Uterus (tissue), 4 donors: ENCODE data around the gene DENND1A. TPM values are rescaled to one million over a fixed set of nuclear protein-coding genes. Genes with fewer than 3 reads are reported as not detected.
A peak's percentile ranks its signal among the peaks of the same experiment; 100 is the strongest.

ENCODE experiments used
- DNase-seq, 2 donors: peaks; one replicate each; pipeline ENCODE4 v3.0.0-alpha.2; 2019 to 2020
- H3K27ac ChIP-seq, 2 donors: fragments of 200-600 bp; sonication (generic); 1 replicate in 1 of 2; 2 replicates in 1 of 2; pipeline ENCODE4 v1.5.1; 2016 to 2018
- H3K27me3 ChIP-seq, 2 donors: fragments of 200-600 bp; sonication (generic); one replicate each; pipeline ENCODE4 v1.5.1; 2018 to 2019; ENCODE audit warnings: control low read depth in 1 of 2
- H3K36me3 ChIP-seq, 2 donors: fragments of 200-600 bp; sonication (generic); one replicate each; pipeline ENCODE4 v1.5.1; 2019; ENCODE audit warnings: control low read depth in 1 of 2
- H3K4me1 ChIP-seq, 2 donors: fragments of 200-600 bp; sonication (generic); one replicate each; pipeline ENCODE4 v1.5.1; 2018 to 2019; ENCODE audit warnings: control low read depth in 1 of 2
- H3K4me3 ChIP-seq, 2 donors: fragments of 200-600 bp; sonication (generic); 1 replicate in 1 of 2; 2 replicates in 1 of 2; pipeline ENCODE4 v1.5.1; 2018 to 2019; ENCODE audit warnings: mild to moderate bottlenecking in 1 of 2
- H3K9me3 ChIP-seq, 2 donors: fragments of 200-600 bp; sonication (generic); one replicate each; pipeline ENCODE4 v1.5.1; 2019; ENCODE audit warnings: control low read depth in 1 of 2
- POLR2A ChIP-seq, 2 donors: fragments of 450-650 bp; IDR thresholded peaks; one replicate each; pipeline ENCODE4 v1.6.1; 2016; ENCODE audit warnings: antibody characterized with exemption in 2 of 2, mild to moderate bottlenecking in 1 of 2, moderate library complexity in 1 of 2
- intact Hi-C: fragments of 100-400 bp; cut with DNase I; formaldehyde crosslinking; loops from one replicate; pipeline ENCODE4 v1.15.1; 2023; ENCODE audit warnings: low total_unique reads
- total RNA-seq, 4 donors: library from RNA; depleted of rRNA in 3 of 4; stranded (reverse); fragments of >200 nt in 3 of 4; gene quantifications; one replicate each; pipeline versions ENCODE4 v1.1.0 to v1.2.4, GENCODE V29; 2014 to 2023
- TF ChIP-seq, protein P1 (sequence below), 4 experiments: fragments of 200-600 bp in 2 of 4; fragments of 450-650 bp in 2 of 4; sonication (generic) in 2 of 4; IDR thresholded peaks; one replicate each; pipeline ENCODE4 v1.5.1; 2016 to 2019; ENCODE audit warnings: antibody characterized with exemption in 4 of 4, mild to moderate bottlenecking in 2 of 4, moderate library complexity in 1 of 4
- donor health status: DM: yes; HTN: yes; CAD: no.

The DENND1A gene
- total RNA-seq, 4 donors from 2014 or later: 10.8 to 34.5 (median 22.6) TPM

DNA sequence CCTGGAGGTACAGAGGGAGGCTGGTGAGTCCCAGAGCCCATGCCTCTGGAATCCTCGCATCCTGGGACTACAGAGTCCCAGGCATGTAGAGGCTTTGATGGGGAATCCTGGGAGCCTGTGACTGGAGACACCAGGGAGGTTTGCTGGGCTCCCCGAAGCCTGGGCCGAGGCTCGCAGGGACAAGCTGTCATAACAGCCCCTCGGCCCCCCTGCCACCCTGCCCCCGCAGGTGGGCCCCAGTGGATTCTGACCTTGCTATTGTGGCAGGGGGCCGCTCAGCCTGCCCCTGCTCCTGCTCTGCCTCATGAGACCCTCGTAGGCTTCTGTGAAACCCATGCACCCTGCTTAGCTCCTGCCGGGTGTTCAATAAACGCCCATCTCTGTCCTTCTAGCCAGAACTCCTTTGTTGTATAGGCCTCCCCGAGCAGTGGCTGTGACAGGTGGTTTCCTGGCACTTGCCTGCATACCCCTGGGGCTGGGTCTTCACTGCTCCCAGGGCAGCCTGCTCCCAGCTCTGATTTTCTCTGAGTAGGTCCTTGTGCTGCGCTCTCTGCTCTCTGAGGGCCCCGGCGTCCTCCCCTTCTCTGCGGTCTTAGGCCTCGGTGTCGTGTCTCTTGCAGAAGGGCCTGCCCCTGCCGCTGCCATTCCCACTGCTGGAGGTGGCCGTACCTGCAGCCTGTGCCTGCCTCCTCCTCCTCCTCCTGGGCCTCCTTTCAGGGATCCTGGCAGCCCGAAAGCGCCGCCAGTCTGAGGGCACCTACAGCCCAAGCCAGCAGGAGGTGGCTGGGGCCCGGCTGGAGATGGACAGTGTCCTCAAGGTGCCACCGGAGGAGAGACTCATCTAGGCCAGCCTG lies 553.5 kb downstream of the DENND1A start:
- H3K27ac ChIP-seq: peak overlapping the region; percentile 33 to 86
- H3K4me1 ChIP-seq: peaks cover 0 to 10% of the 10 kb centered on the region in 2 donors
- no peak overlapping the region for H3K4me3 ChIP-seq
- no peak for TF ChIP-seq POLR2A (IDR thresholded peaks at IDR 0.05)
- TF ChIP-seq, protein P1, sequence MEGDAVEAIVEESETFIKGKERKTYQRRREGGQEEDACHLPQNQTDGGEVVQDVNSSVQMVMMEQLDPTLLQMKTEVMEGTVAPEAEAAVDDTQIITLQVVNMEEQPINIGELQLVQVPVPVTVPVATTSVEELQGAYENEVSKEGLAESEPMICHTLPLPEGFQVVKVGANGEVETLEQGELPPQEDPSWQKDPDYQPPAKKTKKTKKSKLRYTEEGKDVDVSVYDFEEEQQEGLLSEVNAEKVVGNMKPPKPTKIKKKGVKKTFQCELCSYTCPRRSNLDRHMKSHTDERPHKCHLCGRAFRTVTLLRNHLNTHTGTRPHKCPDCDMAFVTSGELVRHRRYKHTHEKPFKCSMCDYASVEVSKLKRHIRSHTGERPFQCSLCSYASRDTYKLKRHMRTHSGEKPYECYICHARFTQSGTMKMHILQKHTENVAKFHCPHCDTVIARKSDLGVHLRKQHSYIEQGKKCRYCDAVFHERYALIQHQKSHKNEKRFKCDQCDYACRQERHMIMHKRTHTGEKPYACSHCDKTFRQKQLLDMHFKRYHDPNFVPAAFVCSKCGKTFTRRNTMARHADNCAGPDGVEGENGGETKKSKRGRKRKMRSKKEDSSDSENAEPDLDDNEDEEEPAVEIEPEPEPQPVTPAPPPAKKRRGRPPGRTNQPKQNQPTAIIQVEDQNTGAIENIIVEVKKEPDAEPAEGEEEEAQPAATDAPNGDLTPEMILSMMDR (IDR thresholded peaks at IDR 0.05): no peak
- H3K36me3 ChIP-seq: no peaks in the 10 kb centered on the region
- no peak for DNase-seq
- intact Hi-C loops: no loop called here
- no peaks in the 10 kb centered on the region for H3K9me3 ChIP-seq
- no peaks in the 10 kb centered on the region for H3K27me3 ChIP-seq

GRCh38 chr9:123375469-123376132 lies 554.3 kb downstream of the DENND1A start:
- H3K4me3 ChIP-seq: no peak overlapping the region
- H3K27ac ChIP-seq: peak overlapping the region; percentile 33 to 86

GRCh38 chr9:123373946-123374345 lies 556.0 kb downstream of the DENND1A start:
- no peak overlapping the region for H3K4me3 ChIP-seq
- no peaks in the 10 kb centered on the region for H3K27me3 ChIP-seq
- peak in 1 of 2 donors; percentile 62 for DNase-seq
- H3K27ac ChIP-seq: peak overlapping the region; percentile 18 to 86
- intact Hi-C loops: no loop called here
- no peaks in the 10 kb centered on the region for H3K36me3 ChIP-seq
- TF ChIP-seq, protein P1 (IDR thresholded peaks at IDR 0.05): no peak
- no peak for TF ChIP-seq POLR2A (IDR thresholded peaks at IDR 0.05)
- H3K9me3 ChIP-seq: no peaks in the 10 kb centered on the region
- H3K4me1 ChIP-seq: peaks cover 0 to 10% of the 10 kb centered on the region in 2 donors

More at GRCh38 chr9:123375469-123376132, 554.3 kb downstream of the DENND1A start:
- intact Hi-C loops: no loop called here
- TF ChIP-seq POLR2A (IDR thresholded peaks at IDR 0.05): no peak
- TF ChIP-seq, protein P1 (IDR thresholded peaks at IDR 0.05): no peak
- Histone ChIP-seq H3K36me3 (no peaks in the 10 kb centered on the region), H3K4me1 (peaks cover 0 to 10% of the 10 kb centered on the region in 2 donors), H3K9me3 (no peaks in the 10 kb centered on the region), H3K27me3 (no peaks in the 10 kb centered on the region)
- DNase-seq: peak; percentile 80 to 82

- intact Hi-C loops: no loop called here
- H3K27me3 ChIP-seq: no peaks in the 10 kb centered on the region
- peaks cover 0 to 10% of the 10 kb centered on the region in 2 donors for H3K4me1 ChIP-seq
- peak overlapping the region; percentile 18 to 86 for H3K27ac ChIP-seq
- no peak overlapping the region for H3K4me3 ChIP-seq
- no peaks in the 10 kb centered on the region for H3K36me3 ChIP-seq
- H3K9me3 ChIP-seq: no peaks in the 10 kb centered on the region
- TF ChIP-seq, protein P1 (IDR thresholded peaks at IDR 0.05): peak in 1 of 4 experiments; percentile 1
- no peak for TF ChIP-seq POLR2A (IDR thresholded peaks at IDR 0.05)
- DNase-seq: no peak
Measured at GRCh38 chr9:123373447-123373923, 556.4 kb downstream of the DENND1A start.
